GM19239 (cell line): ENCODE measurements around the gene SP140.

Source experiments
- DNase-seq: peaks from one replicate; pipeline ENCODE4 v3.0.0; 2011; ENCODE audit warnings: low spot score; ENCODE audit not compliant: insufficient read length
- FAIRE-seq: peaks from 2 replicates; lab custom pipeline; 2011; peaks lifted over from hg19 to GRCh38; lab: Jason Lieb, UNC

Gene SP140

DNA sequence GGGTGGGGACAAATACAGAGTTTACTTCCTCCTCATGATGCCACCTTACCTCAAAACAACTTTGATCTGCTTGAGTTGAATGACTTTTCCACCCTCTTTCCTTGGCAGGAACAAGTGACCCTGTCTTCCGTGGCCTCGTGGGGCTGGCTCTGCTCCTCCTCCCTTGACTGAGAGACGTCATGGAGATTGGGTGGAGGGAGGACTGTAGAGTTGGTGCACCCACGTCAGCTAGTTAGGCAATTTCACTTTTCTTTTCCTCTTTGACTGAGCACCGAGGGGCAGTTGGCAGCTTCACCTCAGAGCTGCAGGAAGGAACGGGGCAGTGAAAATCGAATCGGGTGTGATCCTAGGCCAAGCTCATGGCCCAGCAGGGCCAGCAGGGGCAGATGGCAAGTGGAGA is at the start of gene SP140:
Gene SP140, plus strand, starts transcription at position 251 of the 400 bp plus-strand sequence. Its CDS starts 109 bp downstream, at position 360.
- FAIRE-seq, result peak; percentile 100
- DNase-seq, result peak; percentile 38

DNA sequence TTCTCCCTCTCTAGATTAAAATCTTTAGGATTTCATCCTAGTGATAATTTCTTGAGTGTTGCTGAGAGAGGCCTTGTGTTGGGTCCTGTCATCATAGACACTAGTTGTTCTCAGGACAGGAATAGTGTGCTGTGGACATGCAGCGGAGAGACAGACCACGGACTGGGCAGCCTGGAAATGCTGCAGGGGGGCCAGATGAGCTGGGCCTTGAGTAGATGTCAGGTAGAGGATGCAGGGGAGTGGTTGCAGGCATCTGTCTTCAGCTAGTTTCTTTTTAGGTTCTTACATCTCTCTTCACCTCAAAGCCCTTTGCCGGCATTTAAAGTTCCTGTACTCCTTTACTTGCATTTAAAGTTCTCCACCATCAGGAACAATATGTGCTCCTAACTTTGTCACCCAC is 48.5 kb upstream of the SP140 start:
- DNase-seq, result no peak
- no peak for FAIRE-seq

DNA sequence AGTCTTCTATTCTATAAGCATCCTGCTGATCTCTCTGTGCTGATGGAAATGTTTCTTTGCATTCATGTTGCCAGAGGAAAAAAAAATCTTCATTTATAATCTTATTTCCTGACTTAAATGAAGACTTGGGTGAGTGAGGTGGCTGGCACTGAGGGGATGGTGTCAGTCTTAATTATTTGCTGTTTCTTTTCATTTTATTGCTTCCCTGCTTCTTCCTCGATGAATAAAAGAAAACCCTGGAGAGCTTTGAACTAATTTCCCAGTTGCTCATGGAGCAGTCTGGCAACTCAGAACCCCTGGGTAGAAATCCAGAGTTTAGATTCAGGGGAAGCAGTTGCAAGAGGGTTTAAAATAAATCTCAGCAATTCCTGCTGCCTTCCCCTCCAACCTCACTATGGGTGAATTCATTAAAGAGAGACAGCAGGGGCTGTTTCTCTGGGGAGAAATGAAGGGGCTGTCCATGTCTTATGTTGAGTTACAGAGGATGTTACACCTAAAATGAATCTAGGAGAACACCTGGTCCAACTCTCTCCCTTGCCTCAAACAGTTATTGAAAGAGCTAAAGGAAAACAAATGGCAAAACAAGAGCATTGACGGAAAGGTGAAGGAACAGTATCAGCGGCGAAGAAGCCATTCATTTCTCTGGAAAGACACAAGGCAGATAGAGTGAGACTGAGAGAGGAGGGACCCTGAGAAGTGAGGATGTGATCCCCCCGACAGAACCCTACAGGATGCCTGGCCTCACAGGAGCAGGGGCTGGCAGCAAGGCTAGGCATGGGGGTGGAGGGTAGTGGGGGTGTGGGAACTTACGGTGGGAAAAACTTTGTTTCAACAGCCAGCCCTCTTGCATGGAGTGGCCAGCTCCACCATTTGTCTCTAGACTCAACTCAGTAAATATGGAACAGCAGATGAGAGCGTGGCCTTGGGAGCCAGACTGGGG is 46.7 kb upstream of the SP140 start:
- FAIRE-seq (no peak), DNase-seq (no peak)

DNA sequence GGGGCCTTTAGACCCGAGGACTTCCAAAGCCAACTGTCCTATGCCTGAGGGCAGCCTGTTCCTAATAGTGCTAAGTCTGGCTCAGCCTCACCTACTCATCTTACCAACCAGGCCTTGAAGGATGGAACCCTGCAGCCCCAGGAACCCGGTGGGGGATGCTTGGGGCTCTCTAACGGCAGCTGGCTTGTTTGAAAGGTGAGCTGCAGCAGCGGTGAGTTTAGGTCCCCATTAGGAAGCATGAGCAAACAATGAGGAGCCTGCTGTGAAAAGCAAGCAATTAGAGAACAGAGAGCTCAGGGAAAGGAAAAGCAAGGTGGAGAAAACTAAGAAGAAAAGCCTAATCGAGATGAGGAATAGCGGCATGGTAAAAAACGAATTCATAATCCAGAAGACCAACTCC is 45.6 kb upstream of the SP140 start:
- DNase-seq (no peak), FAIRE-seq (no peak)

DNA sequence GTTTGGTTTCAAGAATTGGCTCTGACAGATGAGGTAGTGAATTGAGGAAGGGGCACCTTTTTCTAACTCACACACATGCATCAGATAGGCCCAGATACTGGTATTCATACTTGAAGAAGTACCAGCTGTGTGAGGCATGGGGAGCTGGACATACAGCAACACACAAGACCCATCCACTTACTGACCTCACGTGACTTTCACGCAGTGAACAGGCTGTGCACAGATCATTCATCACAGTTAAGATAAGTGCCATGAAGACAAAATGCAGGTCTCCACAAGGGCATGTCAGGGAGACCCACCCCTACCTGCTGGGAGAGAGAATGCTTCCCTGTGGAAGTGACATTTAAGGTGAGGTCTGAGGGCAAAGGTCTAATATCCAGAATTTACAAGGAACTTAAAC is 44.3 kb upstream of the SP140 start:
- no peak for FAIRE-seq
- DNase-seq, result no peak

DNA sequence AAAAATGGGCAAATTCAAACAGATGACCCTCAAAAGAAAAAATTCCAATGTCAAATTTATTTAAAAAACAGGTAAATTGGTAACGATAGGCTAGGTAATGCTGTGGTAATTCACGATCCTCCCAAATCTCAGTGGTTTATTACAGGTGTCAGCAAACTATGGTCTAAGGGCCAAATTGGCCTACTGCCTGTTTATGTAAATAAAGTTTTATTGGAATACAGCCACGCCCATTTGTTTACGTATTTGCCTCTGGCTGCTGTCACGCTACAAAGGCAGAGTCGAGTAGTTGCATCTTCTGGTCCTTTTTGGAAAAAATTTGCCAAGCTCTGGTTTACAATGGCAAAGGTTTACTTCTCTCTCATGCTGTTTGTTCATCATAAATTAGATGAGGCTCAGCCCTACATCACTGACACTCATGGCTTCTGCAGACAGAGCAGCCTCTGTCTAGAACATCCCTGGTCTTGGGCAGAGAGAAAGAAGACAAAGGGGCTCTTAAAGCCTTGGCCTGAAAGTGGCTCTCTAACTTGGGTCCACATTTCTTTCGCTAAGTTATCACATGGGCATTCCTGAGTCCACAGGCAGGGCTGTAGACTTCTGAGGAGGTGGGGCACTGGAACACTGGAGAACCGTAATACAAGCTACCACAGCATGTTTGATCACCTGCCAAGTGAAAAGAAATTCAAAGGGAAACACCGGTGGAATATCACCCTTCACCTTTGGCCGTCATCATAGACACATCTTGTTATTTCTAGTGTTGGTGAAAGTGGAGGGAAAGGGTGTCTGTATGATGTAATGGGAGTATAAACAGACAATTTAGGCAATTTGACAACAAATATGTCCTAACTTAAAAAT is 40.6 kb upstream of the SP140 start:
- FAIRE-seq, result no peak
- no peak for DNase-seq

DNA sequence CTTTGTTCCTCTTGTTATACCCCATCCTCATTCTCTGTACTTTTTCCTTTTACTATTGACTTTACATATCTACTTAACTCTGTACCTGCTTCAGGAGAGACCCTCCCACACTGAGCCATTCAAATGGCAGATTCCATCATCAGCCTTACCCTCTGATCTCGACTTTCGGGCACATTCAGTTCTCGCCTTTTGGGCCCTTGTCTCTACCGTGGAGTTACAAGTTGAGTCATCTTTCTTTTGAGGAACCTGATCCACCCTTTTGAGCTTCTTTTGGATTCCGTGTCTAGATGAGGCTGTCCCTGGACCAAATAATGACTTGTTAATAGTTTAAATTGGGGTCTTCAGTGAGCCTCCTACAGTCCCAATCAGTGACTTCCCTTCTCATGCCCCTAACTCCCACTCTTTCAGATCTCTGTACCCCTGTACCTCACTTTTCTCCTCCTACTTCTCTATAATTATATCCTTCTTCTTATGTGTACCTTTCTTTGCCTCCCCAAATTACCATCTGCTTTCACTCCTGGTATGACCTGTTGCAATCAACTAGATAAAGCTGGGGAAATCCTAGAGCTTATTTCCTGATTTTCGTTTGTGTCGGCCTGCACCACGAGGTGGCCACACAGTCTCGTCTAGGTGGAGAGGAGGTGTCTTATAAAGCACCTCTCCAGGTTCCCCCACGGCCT is 23.0 kb upstream of the SP140 start:
- no peak for DNase-seq
- peak; percentile 88 for FAIRE-seq

DNA sequence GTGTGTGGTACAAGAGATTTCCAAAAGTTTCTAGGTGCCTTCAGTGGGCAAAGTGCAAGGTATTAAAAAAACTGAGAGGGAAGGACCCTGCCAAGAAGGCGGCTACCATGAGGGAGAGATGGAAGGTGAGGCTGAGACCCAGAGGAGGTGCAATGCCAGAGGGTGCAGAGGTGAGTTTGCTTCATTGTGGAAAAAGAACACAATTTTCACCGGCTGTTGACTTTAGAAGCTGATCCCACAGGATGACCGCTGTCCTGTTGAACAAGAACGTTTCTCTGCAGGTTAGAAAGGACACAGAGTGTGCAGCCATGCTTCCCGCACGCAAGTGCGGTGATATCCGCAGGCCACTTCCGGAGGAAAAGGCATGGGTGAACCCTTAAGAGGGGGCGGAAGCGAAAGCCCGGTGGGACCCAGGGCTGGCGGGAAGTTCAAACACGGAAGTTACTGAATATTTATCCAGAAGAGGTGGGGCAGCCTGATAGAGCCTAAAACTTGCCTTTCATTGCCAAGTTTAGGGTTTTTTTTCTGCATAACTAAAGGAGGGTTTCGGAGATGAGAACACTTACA is 22.3 kb upstream of the SP140 start:
- FAIRE-seq, result peak; percentile 99
- DNase-seq, result peak; percentile 44

DNA sequence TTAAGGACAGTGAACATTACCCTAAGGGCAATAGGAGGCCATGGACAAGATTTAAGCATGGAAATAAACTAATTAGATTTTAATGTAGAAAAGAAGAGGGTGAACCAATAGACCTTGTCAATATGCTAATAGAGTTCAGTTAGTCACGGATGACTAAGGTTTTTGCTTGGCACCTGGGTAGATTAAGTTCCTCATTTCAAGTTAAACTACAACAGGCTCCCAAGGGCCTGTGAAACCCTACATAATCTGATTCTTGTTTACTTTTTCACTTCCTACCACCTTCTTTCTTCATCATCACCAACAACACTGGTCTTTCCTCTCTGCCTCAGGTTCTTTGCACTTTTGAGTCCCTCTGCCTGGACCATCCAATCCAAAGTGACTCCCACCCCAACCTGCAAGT is 20.5 kb upstream of the SP140 start:
- FAIRE-seq, result peak; percentile 94

DNA sequence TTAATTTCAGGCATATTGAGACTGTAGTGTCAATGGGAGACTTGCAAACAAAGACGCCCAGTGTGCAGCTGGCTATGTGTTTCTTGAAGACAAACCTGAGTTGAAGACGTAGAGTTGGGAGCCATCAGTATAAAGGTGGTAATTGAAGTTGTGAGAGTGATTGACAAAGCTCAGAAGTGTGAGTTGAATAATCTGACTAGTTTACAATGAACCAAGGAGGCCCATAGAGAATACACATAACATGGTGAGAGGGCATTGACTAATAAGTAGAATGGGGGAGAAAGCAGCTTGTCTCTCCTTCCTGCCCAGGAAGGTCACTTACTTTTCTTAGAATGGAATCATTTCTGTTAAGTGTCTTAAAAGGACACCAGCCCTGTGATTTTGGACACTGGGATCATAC is 19.8 kb upstream of the SP140 start:
- no peak for FAIRE-seq
- no peak for DNase-seq

More for the DNA sequence above, 20.5 kb upstream of the SP140 start:
- DNase-seq, result no peak

DNA sequence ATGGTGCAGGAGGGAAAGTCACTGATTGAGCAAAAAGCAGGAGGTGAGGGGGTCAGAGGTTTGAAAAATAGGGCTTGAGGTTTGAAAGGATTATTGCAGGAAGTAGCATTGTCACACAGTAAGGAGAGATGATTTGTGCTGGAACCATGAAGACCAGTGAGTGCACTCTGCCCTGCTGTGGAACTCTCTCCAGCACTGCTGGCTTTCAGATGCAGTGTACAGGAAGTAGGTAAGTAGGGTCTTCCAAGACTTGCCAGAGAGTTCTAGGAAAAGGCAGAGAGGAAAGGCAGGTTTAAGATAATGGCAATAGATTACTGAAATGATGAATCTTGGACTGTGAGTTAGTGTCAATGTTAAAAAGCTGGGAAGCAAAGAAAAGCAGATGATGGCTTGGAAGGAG is 17.0 kb upstream of the SP140 start:
- no peak for FAIRE-seq
- DNase-seq, result no peak

DNA sequence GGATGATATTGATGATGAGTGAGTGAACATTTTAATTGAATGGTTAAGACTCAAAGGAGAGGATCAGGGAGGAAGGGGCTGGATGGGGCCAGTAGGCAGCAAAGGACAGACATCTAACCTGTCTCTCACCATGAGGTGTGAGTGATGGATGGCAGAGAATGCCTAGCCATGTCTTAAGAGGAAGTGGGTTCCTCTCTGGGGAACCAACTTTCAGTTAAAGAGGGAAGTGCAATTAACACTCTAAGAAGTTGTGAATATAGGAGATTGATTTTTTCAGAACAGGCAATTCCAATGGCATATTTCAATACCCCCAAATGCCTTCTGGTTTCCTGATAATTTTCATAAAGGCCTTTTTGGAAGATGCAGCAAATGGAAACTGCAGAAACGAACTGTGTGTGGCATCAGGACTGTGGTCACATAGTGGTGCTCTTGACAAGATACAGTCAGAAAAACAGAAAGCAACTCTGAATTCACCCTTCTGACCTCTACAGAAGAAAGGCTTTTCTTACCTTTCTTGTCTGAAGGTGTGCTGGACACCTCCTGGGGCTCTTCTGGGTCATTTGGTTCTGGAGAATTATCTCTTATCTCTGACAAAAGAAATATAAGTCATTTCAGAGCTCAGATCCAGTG is 16.0 kb upstream of the SP140 start:
- FAIRE-seq, result peak; percentile 86
- no peak for DNase-seq

DNA sequence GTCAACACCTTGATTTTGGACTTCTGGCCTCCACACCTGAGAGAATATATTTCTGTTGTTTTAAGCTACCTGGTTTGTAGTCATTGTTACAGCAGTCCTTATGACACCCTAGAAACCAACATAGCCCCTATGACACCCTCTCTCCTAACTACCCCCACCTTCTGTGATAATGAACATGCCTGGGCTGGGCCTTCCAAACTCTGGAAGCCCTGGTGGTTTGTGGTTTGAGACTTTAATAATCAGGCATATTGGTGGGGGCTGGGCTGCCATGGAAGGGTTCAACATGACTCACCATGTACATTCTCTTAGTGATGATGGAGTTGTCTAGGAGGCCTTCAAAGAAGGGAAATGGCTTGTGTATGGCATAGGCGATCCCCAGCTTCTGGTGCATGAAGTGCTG is 9.0 kb upstream of the SP140 start:
- DNase-seq, result no peak
- no peak for FAIRE-seq

DNA sequence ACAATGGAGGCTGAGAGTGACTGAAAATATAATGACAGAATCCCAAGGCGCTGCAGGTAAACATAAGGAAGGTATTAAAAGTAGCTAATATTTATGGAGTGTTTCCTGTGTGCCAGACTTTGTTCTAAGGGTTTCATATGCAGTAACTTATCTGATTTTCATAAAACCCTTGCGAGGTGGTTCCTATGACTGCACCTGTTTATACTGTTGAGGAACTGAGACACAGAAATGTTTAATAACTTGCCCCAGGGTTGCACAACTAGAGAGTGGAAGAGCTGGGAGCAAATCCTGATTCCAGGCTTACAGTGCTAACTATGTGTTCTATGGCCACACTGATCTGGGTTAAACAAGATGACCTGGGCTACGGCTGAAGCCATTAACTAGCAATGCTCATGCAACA is 8.1 kb upstream of the SP140 start:
- FAIRE-seq, result peak; percentile 92

DNA sequence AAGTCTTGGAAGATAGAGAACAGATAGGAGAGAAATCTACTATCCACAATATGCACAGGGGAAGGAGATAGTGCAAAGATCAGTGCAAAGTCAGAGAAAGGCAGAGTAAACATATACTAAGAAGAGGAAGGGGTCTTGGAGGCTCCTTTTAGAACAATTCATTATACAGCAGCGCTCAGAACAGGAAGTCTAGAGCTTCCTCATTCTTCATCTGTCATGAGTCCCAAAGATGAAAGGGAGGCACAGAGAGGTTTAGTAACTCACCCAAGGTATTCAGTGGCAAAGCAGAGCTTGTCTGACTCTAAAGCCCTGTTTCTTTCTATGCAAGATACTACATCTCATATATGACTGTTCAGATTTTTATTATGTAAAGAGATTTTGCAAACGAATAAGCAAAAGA is 7.1 kb upstream of the SP140 start:
- FAIRE-seq (peak; percentile 82), DNase-seq (no peak)

More for the DNA sequence above, 8.1 kb upstream of the SP140 start:
- DNase-seq, result no peak

DNA sequence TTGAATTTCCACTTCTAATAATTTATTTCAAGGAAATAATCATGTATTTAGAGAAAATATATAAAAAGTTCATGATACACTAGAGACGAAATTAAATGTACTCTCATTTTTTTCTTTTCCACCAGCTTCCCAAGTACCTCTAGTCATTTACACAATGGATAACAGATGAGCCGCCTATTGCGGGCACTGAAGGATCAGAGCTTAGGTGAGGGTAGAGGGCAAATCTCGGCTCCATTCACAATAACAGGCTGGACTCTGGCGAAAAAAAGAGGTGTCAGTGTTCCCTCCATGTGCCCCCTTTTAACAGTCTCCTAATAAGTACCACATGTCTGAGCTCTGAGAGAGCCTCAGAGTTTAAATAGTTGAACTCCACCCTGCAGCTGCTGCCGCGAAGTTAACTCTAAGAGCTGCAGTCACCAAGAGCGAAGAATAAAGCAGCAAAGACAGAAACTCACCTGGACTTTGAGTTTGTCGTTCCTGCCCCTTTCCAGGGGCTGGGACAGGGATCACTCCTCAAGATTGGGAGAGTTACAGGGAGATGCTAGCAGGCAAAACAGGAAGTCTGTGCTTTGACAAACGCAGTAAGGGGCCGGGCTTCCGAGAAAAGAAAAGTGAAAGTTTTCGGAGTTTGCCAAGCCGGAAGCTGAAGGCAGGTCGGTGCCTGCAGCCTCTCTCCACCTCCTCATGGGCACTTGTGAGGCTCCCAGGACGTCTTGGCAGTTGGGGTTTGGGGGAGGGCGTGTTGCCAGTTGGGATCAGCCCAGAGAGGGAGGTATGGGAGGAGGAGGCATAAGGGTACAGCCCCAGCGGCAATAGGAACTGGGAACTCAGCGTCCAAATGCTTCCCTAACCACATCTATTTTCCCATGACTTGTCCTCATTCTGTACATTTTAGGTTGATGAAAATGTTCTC is 5.9 kb upstream of the SP140 start, which contains the start of gene SP110:
Gene SP110, minus strand, starts transcription at position 566 of the 913 bp plus-strand sequence. CDS start 3,057 bp downstream, outside the sequence.
- FAIRE-seq (peak; percentile 100), DNase-seq (peak; percentile 49)

DNA sequence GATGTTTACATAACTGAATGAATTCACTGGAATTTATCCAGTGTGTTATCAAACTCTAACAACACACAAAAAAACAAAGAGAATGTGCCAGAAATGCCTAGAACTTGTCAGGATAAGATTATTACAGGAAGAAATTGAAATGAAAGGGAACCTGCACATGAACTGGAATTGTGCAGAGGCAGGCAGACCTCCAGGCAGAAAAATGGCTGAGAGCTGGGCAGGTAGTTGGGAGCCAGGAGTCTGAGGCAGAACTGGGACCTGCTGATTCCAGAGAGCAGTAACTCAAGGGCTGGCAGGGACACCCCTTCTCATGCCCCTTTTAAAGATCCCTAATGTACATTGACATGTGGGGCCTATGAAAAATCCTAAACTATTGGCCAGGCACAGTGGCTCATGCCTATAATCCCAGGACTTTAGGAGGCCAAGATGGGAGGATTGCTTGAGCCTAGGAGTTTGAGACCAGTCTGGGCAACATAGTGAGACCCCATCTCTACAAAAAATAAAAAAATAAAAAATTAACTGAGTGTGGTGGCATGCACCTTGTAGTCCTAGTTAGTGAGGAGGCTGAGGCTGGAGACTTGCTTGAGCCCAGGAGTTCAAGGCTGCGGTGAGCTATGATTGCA is 5.1 kb upstream of the SP140 start:
- DNase-seq (no peak), FAIRE-seq (no peak)

DNA sequence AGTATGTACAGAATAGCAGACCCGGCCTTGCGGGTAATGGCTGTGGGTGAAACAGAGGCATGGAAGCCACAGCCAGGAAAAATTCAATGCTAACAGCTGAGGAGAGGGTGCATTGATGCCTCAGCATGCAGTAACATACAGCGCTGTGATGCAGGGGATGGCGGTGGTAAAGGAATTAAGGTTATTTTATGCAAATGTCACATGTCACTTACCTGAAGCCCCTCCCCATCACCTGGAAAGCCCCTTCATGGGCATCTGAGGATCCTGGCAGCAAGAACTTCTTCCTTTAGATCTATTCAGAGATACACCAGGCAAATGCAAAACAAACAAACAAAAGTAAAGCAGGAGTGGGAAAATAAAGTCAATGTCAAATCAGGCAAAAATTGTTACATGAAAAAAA is 4.0 kb upstream of the SP140 start:
- DNase-seq (no peak), FAIRE-seq (peak; percentile 23)
